DND-41 (cell line): Measurements from ENCODE around the gene MRPL53.
"Not testable (repeated sequence)": the region's sequence is repeated elsewhere in the genome, so short reads cannot be mapped to it uniquely, and the experiment has no call there.

ENCODE experiments used
- ATAC-seq: fragments of 200-7000 bp; cut with Tn5 transposase; 3 replicates; pipeline ENCODE4 v1.9.1; 2021; ENCODE audit warnings: low read depth; ENCODE audit not compliant: insufficient read depth
- DNase-seq: peaks from one replicate; pipeline ENCODE4 v3.0.0-alpha.2; 2020
- H2AFZ ChIP-seq: 2 replicates; pipeline ENCODE4 v1.6.0; 2012; ENCODE audit warnings: low read depth, low read length
- H3K27ac ChIP-seq: 2 replicates; pipeline ENCODE4 v1.5.1; 2012; ENCODE audit warnings: low read length, inconsistent platforms
- H3K27me3 ChIP-seq: fragments of 200-600 bp; sonication (generic); 2 replicates; pipeline ENCODE4 v1.6.0; 2012; ENCODE audit warnings: low read length, mild to moderate bottlenecking, inconsistent platforms; ENCODE audit not compliant: insufficient read depth, poor library complexity
- H3K36me3 ChIP-seq: 2 replicates; pipeline ENCODE4 v1.5.1; 2012; ENCODE audit warnings: low read length, inconsistent platforms; ENCODE audit not compliant: insufficient read depth
- H3K4me1 ChIP-seq: 2 replicates; pipeline ENCODE4 v1.5.1; 2012; ENCODE audit warnings: mild to moderate bottlenecking, low read length; ENCODE audit not compliant: insufficient read depth
- H3K4me2 ChIP-seq: 2 replicates; pipeline ENCODE4 v1.6.0; 2012; ENCODE audit warnings: mild to moderate bottlenecking, moderate library complexity, low read length, inconsistent platforms; ENCODE audit not compliant: insufficient read depth
- H3K4me3 ChIP-seq, 2 experiments: fragments of 200-600 bp in 1 of 2; shearing (Covaris generic) in 1 of 2; 2 replicates each; pipeline ENCODE4 v1.5.1; 2012 to 2016; ENCODE audit warnings: inconsistent platforms in 2 of 2, low read length in 2 of 2, mild to moderate bottlenecking in 2 of 2, low read depth in 1 of 2, moderate library complexity in 1 of 2
- H3K79me2 ChIP-seq: 2 replicates; pipeline ENCODE4 v1.6.0; 2012; ENCODE audit warnings: low read length, inconsistent platforms; ENCODE audit not compliant: insufficient read depth
- H3K9ac ChIP-seq: 2 replicates; pipeline ENCODE4 v1.6.0; 2012; ENCODE audit warnings: low read depth, mild to moderate bottlenecking, inconsistent platforms, low read length, moderate library complexity
- H3K9me3 ChIP-seq: 2 replicates; pipeline ENCODE4 v1.5.1; 2012; ENCODE audit warnings: low read length, moderate library complexity, mild to moderate bottlenecking, inconsistent platforms; ENCODE audit not compliant: insufficient read depth, severe bottlenecking
- H4K20me1 ChIP-seq: 2 replicates; pipeline ENCODE4 v1.6.0; 2012; ENCODE audit warnings: low read length; ENCODE audit not compliant: insufficient read depth
- EZH2 ChIP-seq: IDR thresholded peaks from 3 replicates; pipeline ENCODE4 v1.6.1; 2012; ENCODE audit warnings: borderline replicate concordance, low read depth, mild to moderate bottlenecking, moderate library complexity, low read length, inconsistent platforms; ENCODE audit not compliant: severe bottlenecking
- TF ChIP-seq, protein P1 (sequence below): IDR thresholded peaks from 2 replicates; pipeline ENCODE4 v1.5.1; 2012; ENCODE audit warnings: borderline replicate concordance, low read length, moderate library complexity, mild to moderate bottlenecking; ENCODE audit not compliant: poor library complexity, severe bottlenecking; ENCODE audit errors: extremely low read depth

Gene MRPL53

GRCh38 chr2:74488643-74489481 lies 16.4 kb upstream of the MRPL53 start:
- H3K4me3 ChIP-seq: no peak overlapping the region
- no peak overlapping the region for H3K9ac ChIP-seq
- H3K4me1 ChIP-seq: peaks cover 12% of the 10 kb centered on the region
- no peak for TF ChIP-seq EZH2
- TF ChIP-seq, protein P1, sequence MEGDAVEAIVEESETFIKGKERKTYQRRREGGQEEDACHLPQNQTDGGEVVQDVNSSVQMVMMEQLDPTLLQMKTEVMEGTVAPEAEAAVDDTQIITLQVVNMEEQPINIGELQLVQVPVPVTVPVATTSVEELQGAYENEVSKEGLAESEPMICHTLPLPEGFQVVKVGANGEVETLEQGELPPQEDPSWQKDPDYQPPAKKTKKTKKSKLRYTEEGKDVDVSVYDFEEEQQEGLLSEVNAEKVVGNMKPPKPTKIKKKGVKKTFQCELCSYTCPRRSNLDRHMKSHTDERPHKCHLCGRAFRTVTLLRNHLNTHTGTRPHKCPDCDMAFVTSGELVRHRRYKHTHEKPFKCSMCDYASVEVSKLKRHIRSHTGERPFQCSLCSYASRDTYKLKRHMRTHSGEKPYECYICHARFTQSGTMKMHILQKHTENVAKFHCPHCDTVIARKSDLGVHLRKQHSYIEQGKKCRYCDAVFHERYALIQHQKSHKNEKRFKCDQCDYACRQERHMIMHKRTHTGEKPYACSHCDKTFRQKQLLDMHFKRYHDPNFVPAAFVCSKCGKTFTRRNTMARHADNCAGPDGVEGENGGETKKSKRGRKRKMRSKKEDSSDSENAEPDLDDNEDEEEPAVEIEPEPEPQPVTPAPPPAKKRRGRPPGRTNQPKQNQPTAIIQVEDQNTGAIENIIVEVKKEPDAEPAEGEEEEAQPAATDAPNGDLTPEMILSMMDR: no peak
- DNase-seq: no peak
- no peaks in the 10 kb centered on the region for H3K27me3 ChIP-seq
- no peak overlapping the region for H2AFZ ChIP-seq
- peaks cover 25% of the 10 kb centered on the region for H3K79me2 ChIP-seq
- H3K27ac ChIP-seq: no peak overlapping the region
- ATAC-seq: no peak; the same call in 2 of the 3 replicates
- peaks cover 79% of the 10 kb centered on the region for H3K36me3 ChIP-seq
- H4K20me1 ChIP-seq: no peaks in the 10 kb centered on the region
- H3K9me3 ChIP-seq: no peaks in the 10 kb centered on the region
- H3K4me2 ChIP-seq: no peak overlapping the region

- no peak overlapping the region for H3K4me2 ChIP-seq
- no peak overlapping the region for H2AFZ ChIP-seq
- H3K27ac ChIP-seq: no peak overlapping the region
- H3K36me3 ChIP-seq: peaks cover 66% of the 10 kb centered on the region
- H3K27me3 ChIP-seq: no peaks in the 10 kb centered on the region
- DNase-seq (no peak), ATAC-seq (no peak)
- no peak overlapping the region for H3K9ac ChIP-seq
- peaks cover 49% of the 10 kb centered on the region for H3K79me2 ChIP-seq
- peaks cover 28% of the 10 kb centered on the region for H3K4me1 ChIP-seq
- H3K4me3 ChIP-seq: no peak overlapping the region
- H4K20me1 ChIP-seq: peaks cover 9% of the 10 kb centered on the region
- H3K9me3 ChIP-seq: no peaks in the 10 kb centered on the region
- TF ChIP-seq EZH2: no peak
- TF ChIP-seq, protein P1: no peak
Observed at GRCh38 chr2:74486141-74486540, 13.7 kb upstream of the MRPL53 start.

DNA sequence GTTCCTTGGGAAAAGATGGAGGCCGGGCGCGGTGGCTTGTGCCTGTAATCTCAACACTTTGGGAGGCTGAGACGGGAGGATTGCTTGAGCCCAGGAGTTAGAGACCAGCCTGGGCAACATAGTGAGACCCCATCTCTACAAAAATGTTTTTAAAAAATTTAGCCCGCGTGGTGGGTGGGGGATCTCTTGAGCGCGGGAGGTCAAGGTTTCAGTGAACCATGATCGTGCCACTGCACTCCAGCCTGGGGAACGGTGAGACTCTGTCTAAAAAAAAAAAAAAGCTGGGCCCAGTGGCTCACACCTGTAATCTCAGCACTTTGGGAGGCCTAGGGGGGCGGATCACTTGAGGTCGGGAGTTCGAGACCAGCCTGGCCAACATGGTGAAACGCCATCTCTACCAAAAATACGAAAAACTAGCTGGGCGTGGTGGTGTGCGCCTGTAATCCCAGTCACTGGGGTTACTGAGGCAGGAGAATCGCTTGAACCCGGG lies 11.2 kb upstream of the MRPL53 start:
- H3K4me3 ChIP-seq: peak overlapping the region; percentile 88 to 95
- peak overlapping the region; percentile 92 for H3K9ac ChIP-seq
- peak overlapping the region; percentile 100 for H3K4me2 ChIP-seq
- H3K4me1 ChIP-seq: peaks cover 40% of the 10 kb centered on the region
- H2AFZ ChIP-seq: peak overlapping the region; percentile 99
- peak overlapping the region; percentile 99 for H3K27ac ChIP-seq
- DNase-seq, ATAC-seq, H3K27me3 ChIP-seq, H3K9me3 ChIP-seq: not testable (repeated sequence)
- peaks cover 65% of the 10 kb centered on the region for H3K79me2 ChIP-seq
- peaks cover 15% of the 10 kb centered on the region for H4K20me1 ChIP-seq
- peaks cover 60% of the 10 kb centered on the region for H3K36me3 ChIP-seq
